Panc1 (cell line): ENCODE data around the gene MRPL27.

Experiments
- CTCF ChIP-seq: fragments of 450-650 bp; IDR thresholded peaks from 2 replicates; pipeline ENCODE4 v1.5.1; 2017; ENCODE audit warnings: mild to moderate bottlenecking
- POLR2AphosphoS5 ChIP-seq: IDR thresholded peaks from 2 replicates; pipeline ENCODE4 v1.6.1; 2012; ENCODE audit warnings: mild to moderate bottlenecking, low read depth, low read length, moderate library complexity
- REST ChIP-seq, 2 experiments: IDR thresholded peaks; 2 replicates each; pipeline ENCODE4 v1.6.1; 2011 to 2012; ENCODE audit warnings: low read depth in 2 of 2, control low read depth in 1 of 2, low read length in 1 of 2, mild to moderate bottlenecking in 1 of 2, moderate library complexity in 1 of 2; ENCODE audit not compliant: insufficient read depth in 1 of 2

- no peak for TF ChIP-seq CTCF
- no peak for TF ChIP-seq POLR2AphosphoS5
- no peak for TF ChIP-seq REST (IDR thresholded peaks at IDR 0.05; ENCODE audit: insufficient read depth in 1 of 2, low read depth in 2 of 2, low read length in 1 of 2)
Measured at GRCh38 chr17:50322271-50322670, 50.7 kb downstream of the MRPL27 start.
